Muscle of leg (tissue), 11 donors: ENCODE measurements around the gene CCDC74A. TPM values are rescaled to one million over a fixed set of nuclear protein-coding genes. Genes with fewer than 3 reads are reported as not detected.
"Not testable (repeated sequence)": the region's sequence is repeated elsewhere in the genome, so short reads cannot be mapped to it uniquely, and the experiment has no call there.

Source experiments
- DNase-seq: peaks from one replicate; pipeline ENCODE4 v3.0.0; 2013
- H3K27ac ChIP-seq: one replicate; pipeline ENCODE4 v1.5.1; 2013; ENCODE audit warnings: mild to moderate bottlenecking, low read length, control low read depth
- H3K27me3 ChIP-seq: one replicate; pipeline ENCODE4 v1.6.1; 2013; ENCODE audit warnings: low read length; ENCODE audit not compliant: control insufficient read depth, insufficient read depth
- H3K36me3 ChIP-seq: one replicate; pipeline ENCODE4 v1.6.1; 2013; ENCODE audit warnings: low read length; ENCODE audit not compliant: control insufficient read depth, insufficient read depth
- H3K4me1 ChIP-seq: one replicate; pipeline ENCODE4 v1.6.1; 2013; ENCODE audit warnings: low read length; ENCODE audit not compliant: control insufficient read depth, insufficient read depth
- H3K4me3 ChIP-seq: one replicate; pipeline ENCODE4 v1.5.1; 2013; ENCODE audit warnings: low read length, control low read depth
- H3K9me3 ChIP-seq: replicated peaks from 2 replicates; pipeline ENCODE4 v1.6.1; 2013; ENCODE audit warnings: low read depth, low read length; ENCODE audit not compliant: control insufficient read depth
- WGBS: methylation state at CpG from one replicate; pipeline ENCODE4 v1.1.5; 2013; ENCODE audit warnings: missing lambda C conversion rate; ENCODE audit not compliant: insufficient coverage; 5-methylcytosine and 5-hydroxymethylcytosine counted together
- polyA plus RNA-seq, 8 donors: library from polyadenylated mRNA; unstranded; fragments of 120-200 nt; gene quantifications; one replicate each; pipeline versions ENCODE4 v1.2.1 to v1.2.3, GENCODE V29; 2013; ENCODE audit warnings: inconsistent platforms in 1 of 8, low replicate concordance in 1 of 8; ENCODE audit not compliant: insufficient read length in 8 of 8, insufficient read depth in 1 of 8
- total RNA-seq: library from RNA; stranded (reverse); fragments of 120-200 nt; gene quantifications from one replicate; pipeline ENCODE4 v1.2.4, GENCODE V29; 2013

The CCDC74A gene
- total and polyA plus RNA-seq, 9 donors, result 1.0 to 4.0 (median 2.5) TPM

- not testable (repeated sequence) for H3K9me3 ChIP-seq, DNase-seq, H3K4me1 ChIP-seq, H3K27ac ChIP-seq, H3K4me3 ChIP-seq, H3K36me3 ChIP-seq, H3K27me3 ChIP-seq
- WGBS, result 82% methylated on average over 6 of the region's 13 CpGs
These were observed 11.2 kb downstream of the CCDC74A start for GRCh38 chr2:131538856-131539255.

- 91% methylated on average over 21 of the region's 24 CpGs for WGBS
- no peak for DNase-seq
These were observed 15.0 kb downstream of the CCDC74A start for GRCh38 chr2:131542438-131543384.

DNA sequence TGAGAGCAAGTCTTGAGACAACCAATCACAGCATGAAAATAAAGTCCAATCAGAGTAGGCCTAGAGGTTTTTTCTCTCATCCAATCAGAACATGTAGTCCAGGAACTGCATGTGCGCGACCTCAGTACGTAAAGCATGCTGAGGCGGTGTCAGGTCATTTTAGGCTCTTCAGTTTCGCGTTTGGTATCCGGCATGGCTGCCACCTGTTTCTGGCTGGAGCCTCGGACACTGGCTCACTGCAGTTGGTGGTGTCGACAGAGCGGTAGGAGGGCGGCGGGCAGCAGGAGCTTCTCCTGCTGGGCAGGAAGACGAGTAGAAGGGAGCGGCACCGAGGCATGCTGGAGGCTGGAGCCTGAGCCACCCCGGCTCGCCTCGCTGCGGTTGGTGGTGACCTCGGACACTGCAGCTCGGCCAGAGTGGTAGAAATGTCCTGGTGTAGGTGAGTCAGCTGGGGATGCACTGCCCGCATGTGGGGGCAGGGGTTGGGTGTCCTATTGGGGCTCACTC is 15.8 kb downstream of the CCDC74A start:
- no peak overlapping the region for H3K27ac ChIP-seq
- H3K36me3 ChIP-seq, result no peaks in the 10 kb centered on the region
- WGBS, result 93% methylated on average over 22 of the region's 22 CpGs
- no peaks in the 10 kb centered on the region for H3K27me3 ChIP-seq
- H3K4me3 ChIP-seq, result no peak overlapping the region
- DNase-seq, result no peak
- no peaks in the 10 kb centered on the region for H3K4me1 ChIP-seq
- H3K9me3 ChIP-seq, result no peaks in the 10 kb centered on the region

More at GRCh38 chr2:131542438-131543384, 15.0 kb downstream of the CCDC74A start:
- Histone ChIP-seq H3K9me3 (no peaks in the 10 kb centered on the region), H3K27ac (no peak overlapping the region), H3K36me3 (no peaks in the 10 kb centered on the region), H3K4me1 (no peaks in the 10 kb centered on the region), H3K27me3 (no peaks in the 10 kb centered on the region), H3K4me3 (no peak overlapping the region)

GRCh38 chr2:131544006-131544812 is 16.5 kb downstream of the CCDC74A start:
- not testable (repeated sequence) for H3K4me1 ChIP-seq, H3K36me3 ChIP-seq, H3K27ac ChIP-seq, H3K9me3 ChIP-seq, H3K27me3 ChIP-seq, DNase-seq, H3K4me3 ChIP-seq
- WGBS, result 75% methylated on average over 6 of the region's 26 CpGs

DNA sequence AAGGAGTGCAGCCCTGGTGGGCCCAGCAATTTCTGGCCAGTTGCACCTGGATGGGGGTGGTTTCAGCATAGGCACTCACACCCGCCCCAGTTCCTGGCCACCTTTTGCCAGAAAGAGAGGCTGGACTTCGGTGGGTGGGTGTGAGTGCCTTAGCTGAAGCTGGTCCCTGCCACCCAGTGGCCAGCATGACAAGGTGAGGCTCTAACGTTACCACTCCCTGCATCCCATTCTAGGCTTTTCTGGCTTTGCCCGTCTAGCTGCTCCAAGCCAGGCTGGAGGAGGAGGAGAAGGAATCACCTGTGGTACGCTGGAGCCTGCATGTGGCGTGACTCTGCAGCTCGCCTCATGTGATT is 17.1 kb downstream of the CCDC74A start:
- 96% methylated on average over 3 of the region's 7 CpGs for WGBS
- H3K9me3 ChIP-seq, H3K4me3 ChIP-seq, H3K4me1 ChIP-seq, H3K27ac ChIP-seq, DNase-seq, H3K36me3 ChIP-seq, H3K27me3 ChIP-seq: not testable (repeated sequence)

GRCh38 chr2:131552871-131553270 is 25.2 kb downstream of the CCDC74A start:
- H3K9me3 ChIP-seq, result no peaks in the 10 kb centered on the region
- H3K36me3 ChIP-seq, result no peaks in the 10 kb centered on the region
- H3K4me1 ChIP-seq, result no peaks in the 10 kb centered on the region
- no peak for DNase-seq
- H3K27me3 ChIP-seq, result no peaks in the 10 kb centered on the region
- WGBS, result 76% methylated on average over 5 of the region's 11 CpGs
- no peak overlapping the region for H3K4me3 ChIP-seq
- no peak overlapping the region for H3K27ac ChIP-seq

DNA sequence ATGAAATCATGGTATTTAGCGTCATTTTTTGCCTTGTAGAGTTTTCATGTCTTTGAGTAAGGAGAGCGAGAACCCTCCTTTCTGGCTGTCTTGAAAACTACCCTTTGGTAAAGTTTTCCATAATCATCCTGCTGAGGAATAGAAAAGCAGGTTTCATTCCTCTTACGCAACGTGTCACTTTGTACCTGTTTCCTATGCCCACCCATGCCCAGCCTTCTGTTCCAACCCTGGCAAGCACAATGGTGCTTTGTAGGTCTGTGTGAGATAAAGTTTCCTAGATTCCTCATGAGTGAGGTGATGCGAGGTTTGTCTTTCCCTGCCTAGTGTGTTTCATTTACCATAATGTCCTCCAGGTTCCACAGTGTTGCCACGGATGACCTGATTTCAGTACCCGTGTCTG is 29.3 kb downstream of the CCDC74A start:
- no peak overlapping the region for H3K4me3 ChIP-seq
- H3K9me3 ChIP-seq, result no peaks in the 10 kb centered on the region
- no peaks in the 10 kb centered on the region for H3K27me3 ChIP-seq
- no peak for DNase-seq
- H3K27ac ChIP-seq, result no peak overlapping the region
- no peaks in the 10 kb centered on the region for H3K4me1 ChIP-seq
- H3K36me3 ChIP-seq, result no peaks in the 10 kb centered on the region
- WGBS, result 90% methylated on average over 2 of the region's 7 CpGs

DNA sequence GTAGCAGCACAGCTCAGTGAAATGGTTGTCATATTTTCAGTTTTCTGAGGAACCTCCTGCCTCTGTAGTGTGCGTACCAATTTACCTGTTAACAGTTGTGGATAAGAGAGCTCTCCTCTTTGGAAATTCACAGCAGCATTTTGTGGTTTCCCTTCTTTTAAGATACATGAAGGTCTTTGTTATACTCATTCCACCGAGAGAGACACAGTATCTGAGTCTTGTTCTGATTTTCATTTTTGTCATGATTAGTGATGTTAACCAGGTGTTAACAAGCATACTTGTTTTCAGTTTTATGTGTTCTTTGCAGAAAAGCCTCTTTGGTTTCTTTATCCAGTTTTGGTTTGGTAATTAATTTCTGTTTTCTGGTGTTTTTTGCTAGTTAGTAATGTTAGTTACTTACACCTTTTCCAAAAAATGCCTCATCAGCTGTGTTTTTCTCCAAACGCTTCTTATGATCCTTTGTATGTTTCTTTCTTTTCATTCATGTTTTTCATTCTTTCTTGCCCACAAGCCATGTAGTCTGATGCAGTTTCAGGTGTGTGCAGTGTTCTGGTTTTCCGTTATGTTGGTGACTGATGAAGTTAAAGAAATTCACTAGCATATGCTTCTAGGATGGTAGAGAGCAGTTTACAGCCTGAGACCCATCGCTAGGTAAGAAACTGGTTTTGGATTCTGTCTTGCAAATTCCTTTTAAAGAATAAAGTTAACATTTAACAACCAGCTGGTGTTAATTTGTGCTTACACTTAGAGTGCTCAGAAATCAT is 30.1 kb downstream of the CCDC74A start:
- H3K9me3 ChIP-seq, result no peaks in the 10 kb centered on the region
- DNase-seq, result no peak
- no CpG with 5 or more reads among the region's 5 CpGs for WGBS

DNA sequence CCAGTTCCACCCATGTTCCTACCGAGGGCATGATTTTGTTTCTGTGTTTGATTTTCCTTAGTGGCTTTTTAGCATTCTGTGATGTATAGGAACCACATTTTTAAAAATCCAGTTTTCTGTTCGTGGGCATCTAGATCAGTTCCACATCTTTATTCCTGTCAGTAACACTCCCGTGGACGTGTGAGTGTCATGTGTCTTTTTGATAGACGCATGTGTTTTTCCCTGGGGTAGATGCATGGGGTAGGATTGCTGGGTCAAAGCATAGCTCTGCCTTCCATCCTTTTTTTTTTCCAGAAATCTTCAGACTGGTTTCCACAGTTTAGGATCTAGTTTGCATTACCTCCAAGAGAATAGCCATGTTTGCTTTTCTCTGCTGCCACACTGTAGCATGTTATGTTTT is 38.7 kb downstream of the CCDC74A start:
- DNase-seq, result no peak
- WGBS, result 80% methylated on average over 1 of the region's 5 CpGs
- Histone ChIP-seq H3K4me1 (no peaks in the 10 kb centered on the region), H3K4me3 (no peak overlapping the region), H3K27ac (no peak overlapping the region), H3K36me3 (no peaks in the 10 kb centered on the region), H3K27me3 (no peaks in the 10 kb centered on the region), H3K9me3 (no peaks in the 10 kb centered on the region)

More for the DNA sequence above, 30.1 kb downstream of the CCDC74A start:
- H3K36me3 ChIP-seq, result no peaks in the 10 kb centered on the region
- no peaks in the 10 kb centered on the region for H3K27me3 ChIP-seq
- H3K4me1 ChIP-seq, result no peaks in the 10 kb centered on the region
- no peak overlapping the region for H3K4me3 ChIP-seq
- H3K27ac ChIP-seq, result no peak overlapping the region

DNA sequence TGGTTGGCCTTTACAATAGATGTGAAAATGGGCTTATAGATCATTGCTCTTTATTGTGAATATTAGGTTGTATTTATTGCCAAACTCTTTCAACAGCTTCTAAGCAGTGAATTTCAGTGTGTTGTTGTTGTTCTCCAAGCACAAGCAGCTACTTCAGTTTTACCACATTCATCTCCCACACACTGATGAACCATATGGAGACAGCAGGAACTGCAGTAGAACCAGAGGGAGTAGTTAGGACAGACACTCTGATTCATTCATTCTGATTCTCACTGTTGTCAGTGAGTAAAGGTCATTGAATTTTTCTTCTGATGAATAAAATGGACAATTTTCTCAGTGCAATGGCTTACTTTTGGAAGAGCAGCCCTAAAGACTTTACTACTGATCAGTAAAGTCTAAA is 40.2 kb downstream of the CCDC74A start:
- Histone ChIP-seq H3K4me1 (no peaks in the 10 kb centered on the region), H3K27me3 (no peaks in the 10 kb centered on the region), H3K4me3 (no peak overlapping the region), H3K36me3 (no peaks in the 10 kb centered on the region), H3K9me3 (no peaks in the 10 kb centered on the region), H3K27ac (no peak overlapping the region)
- DNase-seq, result no peak
